Mesendoderm (in vitro differentiated cells): Measurements from ENCODE around the gene ADORA1.

Source experiments
- DNase-seq: peaks from one replicate; pipeline ENCODE4 v3.0.0; 2013
- H2AK5ac ChIP-seq: 2 replicates; pipeline ENCODE4 v1.6.1; 2013; ENCODE audit warnings: low read length, inconsistent platforms
- H2BK120ac ChIP-seq: 2 replicates; pipeline ENCODE4 v1.6.1; 2013; ENCODE audit warnings: low read depth, mild to moderate bottlenecking, low read length, moderate library complexity, mixed read lengths
- H2BK15ac ChIP-seq: replicated peaks from 2 replicates; pipeline ENCODE4 v1.6.1; 2013; ENCODE audit warnings: low read depth, mild to moderate bottlenecking, moderate library complexity
- H2BK5ac ChIP-seq: 2 replicates; pipeline ENCODE4 v1.6.1; 2013; ENCODE audit warnings: low read length, inconsistent platforms
- H3K18ac ChIP-seq: 2 replicates; pipeline ENCODE4 v1.6.1; 2013; ENCODE audit warnings: mild to moderate bottlenecking, low read length, mixed read lengths
- H3K23ac ChIP-seq: one replicate; pipeline ENCODE4 v1.6.1; 2013; ENCODE audit warnings: low read length
- H3K27ac ChIP-seq: 2 replicates; pipeline ENCODE4 v1.5.1; 2013; ENCODE audit warnings: low read depth, mild to moderate bottlenecking, inconsistent platforms, low read length, moderate library complexity
- H3K27me3 ChIP-seq: 2 replicates; pipeline ENCODE4 v1.6.1; 2013; ENCODE audit warnings: low read length, control low read depth, mild to moderate bottlenecking, inconsistent platforms; ENCODE audit not compliant: insufficient read depth, poor library complexity
- H3K36me3 ChIP-seq: 2 replicates; pipeline ENCODE4 v1.6.1; 2013; ENCODE audit warnings: low read length, inconsistent platforms; ENCODE audit not compliant: control insufficient read depth, insufficient read depth
- H3K4ac ChIP-seq: one replicate; pipeline ENCODE4 v1.6.1; 2013; ENCODE audit warnings: low read depth, mild to moderate bottlenecking, low read length, moderate library complexity
- H3K4me1 ChIP-seq: 2 replicates; pipeline ENCODE4 v1.6.1; 2013; ENCODE audit warnings: low read depth, low read length, inconsistent platforms; ENCODE audit not compliant: control insufficient read depth
- H3K4me2 ChIP-seq: 2 replicates; pipeline ENCODE4 v1.6.1; 2013; ENCODE audit warnings: low read length
- H3K4me3 ChIP-seq: 2 replicates; pipeline ENCODE4 v1.5.1; 2013; ENCODE audit warnings: mild to moderate bottlenecking, low read length
- H3K56ac ChIP-seq: one replicate; pipeline ENCODE4 v1.6.1; 2013; ENCODE audit warnings: low read length
- H3K79me1 ChIP-seq: 2 replicates; pipeline ENCODE4 v1.6.1; 2013; ENCODE audit warnings: low read length, inconsistent platforms
- H3K79me2 ChIP-seq: 2 replicates; pipeline ENCODE4 v1.6.1; 2013; ENCODE audit warnings: mild to moderate bottlenecking, low read length; ENCODE audit not compliant: control insufficient read depth, insufficient read depth
- H3K9ac ChIP-seq: 2 replicates; pipeline ENCODE4 v1.6.1; 2013; ENCODE audit warnings: low read length, inconsistent platforms
- H4K5ac ChIP-seq: one replicate; pipeline ENCODE4 v1.6.1; 2013; ENCODE audit warnings: low read length
- H4K8ac ChIP-seq: one replicate; pipeline ENCODE4 v1.6.1; 2013; ENCODE audit warnings: low read depth, mild to moderate bottlenecking, control low read depth, low read length, moderate library complexity
- WGBS: extraction: QIAGEN DNeasy Blood & Tissue Kit; methylation state at CpG from one replicate; pipeline ENCODE4 v1.1.7; 2013; ENCODE audit warnings: low lambda C conversion rate, missing lambda C conversion rate; ENCODE audit not compliant: insufficient coverage; ENCODE audit errors: extremely low coverage; 5-methylcytosine and 5-hydroxymethylcytosine counted together

ADORA1 gene

DNA sequence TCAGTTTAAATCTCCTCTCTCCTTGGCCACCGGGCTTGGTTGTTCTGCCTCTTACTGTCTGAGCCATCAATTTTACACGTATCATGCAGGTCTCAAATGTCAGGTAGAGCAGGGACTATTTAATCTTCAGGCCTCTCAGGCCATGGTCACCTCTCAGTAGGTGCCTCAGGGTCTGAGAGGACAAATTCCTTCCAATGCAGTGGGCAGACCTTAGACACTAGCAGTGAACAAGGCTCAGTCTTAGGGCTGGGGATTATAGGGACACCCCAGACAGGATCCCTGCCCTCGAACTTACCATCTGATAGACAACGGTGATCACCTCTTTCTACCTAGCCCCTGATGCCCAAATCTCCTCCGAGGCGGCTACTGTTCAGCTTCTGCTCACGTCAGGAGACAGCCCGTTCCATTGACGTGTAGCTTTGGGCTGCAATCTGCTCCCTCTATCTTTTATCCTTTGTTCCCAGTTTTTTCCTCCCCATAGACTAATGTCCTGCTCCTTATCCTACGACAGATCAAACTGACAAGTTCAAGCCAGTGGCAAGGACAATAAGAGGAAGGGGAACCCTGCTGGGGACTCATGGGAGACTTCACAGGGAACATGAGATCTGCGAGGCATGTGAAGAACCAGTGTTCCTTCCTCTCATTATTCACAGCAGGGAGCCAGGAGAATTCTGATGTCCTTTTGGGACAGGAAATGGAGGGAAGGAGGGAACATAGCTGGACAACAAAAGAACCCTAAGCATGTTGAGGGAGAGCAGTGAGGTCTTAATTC is 40.3 kb upstream of the ADORA1 start:
- H3K79me2 ChIP-seq, result no peaks in the 10 kb centered on the region
- H3K36me3 ChIP-seq, result no peaks in the 10 kb centered on the region
- no peak overlapping the region for H4K8ac ChIP-seq
- peak overlapping the region; percentile 78 for H3K56ac ChIP-seq
- peak overlapping the region; percentile 25 for H3K9ac ChIP-seq
- H2BK15ac ChIP-seq, result no peak overlapping the region
- H2BK5ac ChIP-seq, result peak overlapping the region; percentile 76
- no peak overlapping the region for H3K4me2 ChIP-seq
- peak; percentile 97 for DNase-seq
- H3K4me1 ChIP-seq, result peaks cover 14% of the 10 kb centered on the region
- WGBS, result no CpG with 5 or more reads among the region's 11 CpGs
- no peak overlapping the region for H3K4me3 ChIP-seq
- no peak overlapping the region for H3K23ac ChIP-seq
- peak overlapping the region; percentile 6 for H3K18ac ChIP-seq
- H3K4ac ChIP-seq, result peak overlapping the region; percentile 26
- H2AK5ac ChIP-seq, result peak overlapping the region; percentile 6
- H2BK120ac ChIP-seq, result peak overlapping the region; percentile 5
- H3K79me1 ChIP-seq, result no peaks in the 10 kb centered on the region
- peak overlapping the region; percentile 4 for H3K27ac ChIP-seq
- no peak overlapping the region for H4K5ac ChIP-seq
- H3K27me3 ChIP-seq, result no peaks in the 10 kb centered on the region

DNA sequence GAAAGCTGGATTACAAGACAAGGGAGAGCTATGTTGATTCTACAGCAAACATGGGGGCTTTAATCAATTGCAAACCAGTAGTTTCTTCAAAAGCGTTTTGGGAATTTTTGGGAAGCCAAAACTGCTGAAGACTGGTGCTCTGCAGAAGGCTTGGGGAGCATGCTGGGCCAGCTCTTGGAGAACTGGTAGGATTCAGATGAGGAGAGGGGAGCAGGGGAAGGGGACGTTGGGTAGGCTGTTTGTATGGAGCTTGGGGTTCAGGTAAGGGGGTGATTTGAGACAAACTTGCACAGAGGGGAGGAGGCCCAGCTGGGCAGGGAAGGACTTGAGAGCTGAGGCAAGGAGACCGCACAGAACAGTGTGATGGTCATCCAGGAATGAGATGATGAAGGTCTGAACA is 39.1 kb upstream of the ADORA1 start:
- H3K18ac ChIP-seq, result no peak overlapping the region
- no peak overlapping the region for H3K27ac ChIP-seq
- DNase-seq, result no peak
- H3K27me3 ChIP-seq, result no peaks in the 10 kb centered on the region
- peak overlapping the region; percentile 21 for H2BK120ac ChIP-seq
- WGBS, result no CpG with 5 or more reads among the region's 3 CpGs
- H2AK5ac ChIP-seq, result peak overlapping the region; percentile 96
- peak overlapping the region; percentile 69 for H3K56ac ChIP-seq
- H3K79me2 ChIP-seq, result no peaks in the 10 kb centered on the region
- H3K9ac ChIP-seq, result no peak overlapping the region
- H2BK15ac ChIP-seq, result no peak overlapping the region
- peak overlapping the region; percentile 77 for H2BK5ac ChIP-seq
- H3K36me3 ChIP-seq, result no peaks in the 10 kb centered on the region
- peaks cover 10% of the 10 kb centered on the region for H3K4me1 ChIP-seq
- H3K23ac ChIP-seq, result no peak overlapping the region
- H4K8ac ChIP-seq, result no peak overlapping the region
- no peaks in the 10 kb centered on the region for H3K79me1 ChIP-seq
- H3K4me3 ChIP-seq, result no peak overlapping the region
- H3K4me2 ChIP-seq, result no peak overlapping the region
- H3K4ac ChIP-seq, result no peak overlapping the region
- H4K5ac ChIP-seq, result peak overlapping the region; percentile 71

- no peak overlapping the region for H4K8ac ChIP-seq
- H3K36me3 ChIP-seq, result no peaks in the 10 kb centered on the region
- no peak overlapping the region for H3K27ac ChIP-seq
- no peak overlapping the region for H2BK15ac ChIP-seq
- no peak overlapping the region for H3K18ac ChIP-seq
- H3K9ac ChIP-seq, result no peak overlapping the region
- H3K23ac ChIP-seq, result no peak overlapping the region
- H2BK120ac ChIP-seq, result no peak overlapping the region
- WGBS, result no CpG with 5 or more reads among the region's 7 CpGs
- H3K4ac ChIP-seq, result no peak overlapping the region
- H3K79me2 ChIP-seq, result no peaks in the 10 kb centered on the region
- H3K4me1 ChIP-seq, result peaks cover 10% of the 10 kb centered on the region
- H3K4me3 ChIP-seq, result no peak overlapping the region
- no peak overlapping the region for H3K56ac ChIP-seq
- H3K4me2 ChIP-seq, result no peak overlapping the region
- DNase-seq, result no peak
- no peak overlapping the region for H4K5ac ChIP-seq
- H2AK5ac ChIP-seq, result peak overlapping the region; percentile 96
- H2BK5ac ChIP-seq, result no peak overlapping the region
- no peaks in the 10 kb centered on the region for H3K79me1 ChIP-seq
- H3K27me3 ChIP-seq, result no peaks in the 10 kb centered on the region
Observed at GRCh38 chr1:203089001-203089650, 38.4 kb upstream of the ADORA1 start.

GRCh38 chr1:203089651-203090045 is 37.9 kb upstream of the ADORA1 start:
- Histone ChIP-seq H4K5ac (no peak overlapping the region), H3K79me2 (no peaks in the 10 kb centered on the region), H3K27me3 (no peaks in the 10 kb centered on the region), H3K23ac (no peak overlapping the region), H3K56ac (no peak overlapping the region), H2BK5ac (no peak overlapping the region), H3K4me2 (no peak overlapping the region), H3K36me3 (no peaks in the 10 kb centered on the region), H3K4me3 (no peak overlapping the region), H2AK5ac (peak overlapping the region; percentile 11), H3K79me1 (no peaks in the 10 kb centered on the region), H3K27ac (no peak overlapping the region), H3K4me1 (peaks cover 10% of the 10 kb centered on the region), H2BK120ac (no peak overlapping the region), H3K4ac (no peak overlapping the region), H3K9ac (no peak overlapping the region), H2BK15ac (no peak overlapping the region), H4K8ac (no peak overlapping the region), H3K18ac (no peak overlapping the region)
- no CpG with 5 or more reads among the region's 7 CpGs for WGBS
- DNase-seq, result no peak

GRCh38 chr1:203090421-203091198 is 36.9 kb upstream of the ADORA1 start:
- H3K27me3 ChIP-seq, result no peaks in the 10 kb centered on the region
- no peak overlapping the region for H4K8ac ChIP-seq
- DNase-seq, result no peak
- no peaks in the 10 kb centered on the region for H3K36me3 ChIP-seq
- H4K5ac ChIP-seq, result no peak overlapping the region
- WGBS, result no CpG with 5 or more reads among the region's 6 CpGs
- H3K4me3 ChIP-seq, result no peak overlapping the region
- no peak overlapping the region for H2BK15ac ChIP-seq
- H2BK5ac ChIP-seq, result no peak overlapping the region
- H3K79me2 ChIP-seq, result no peaks in the 10 kb centered on the region
- H3K79me1 ChIP-seq, result no peaks in the 10 kb centered on the region
- no peak overlapping the region for H2BK120ac ChIP-seq
- peaks cover 10% of the 10 kb centered on the region for H3K4me1 ChIP-seq
- H3K9ac ChIP-seq, result no peak overlapping the region
- H3K23ac ChIP-seq, result no peak overlapping the region
- no peak overlapping the region for H3K18ac ChIP-seq
- no peak overlapping the region for H3K4me2 ChIP-seq
- H3K27ac ChIP-seq, result no peak overlapping the region
- no peak overlapping the region for H3K4ac ChIP-seq
- H3K56ac ChIP-seq, result no peak overlapping the region
- no peak overlapping the region for H2AK5ac ChIP-seq
